Endothelial cell of umbilical vein (primary cell): ENCODE results near the gene ABCC1. TPM values are rescaled to one million over a fixed set of nuclear protein-coding genes. Genes with fewer than 3 reads are reported as not detected.

ENCODE experiments used
- BruUV-seq: library from RNA; stranded (reverse); fragments of 400-500 nt; replicated peaks from 2 replicates; lab custom pipeline; 2021; lab: Mats Ljungman, UMichigan
- CTCF ChIA-PET: fragments of 300-600, 350-600 bp; sonication (Branson Sonifier 250); formaldehyde crosslinking; loops from one replicate; lab custom pipeline; 2021; ENCODE audit warnings: antibody characterized with exemption, inconsistent platforms; lab: Charles Lee
- POLR2A ChIA-PET: fragments of 300-600, 350-600 bp; sonication (Branson Sonifier 250); formaldehyde crosslinking; loops from one replicate; lab custom pipeline; 2021; ENCODE audit warnings: antibody characterized with exemption, inconsistent platforms; lab: Charles Lee
- DNase-seq: peaks from one replicate; pipeline ENCODE4 v3.0.0-alpha.2; 2011; ENCODE audit warnings: low read depth, low spot score
- FAIRE-seq: peaks from 2 replicates; lab custom pipeline; 2011; peaks lifted over from hg19 to GRCh38; lab: Jason Lieb, UNC
- H2AFZ ChIP-seq: 2 replicates; pipeline ENCODE4 v1.6.0; 2012; ENCODE audit warnings: low read depth, low read length, control low read depth, inconsistent platforms
- H3K27ac ChIP-seq: 2 replicates; pipeline ENCODE4 v1.5.1; 2011; ENCODE audit warnings: low read depth, mild to moderate bottlenecking, control low read depth, low read length, moderate library complexity; ENCODE audit not compliant: insufficient read depth
- H3K27me3 ChIP-seq, 2 experiments: 2 replicates each; pipeline versions ENCODE4 v1.6.0 to v1.6.1; 2011; ENCODE audit warnings: low read length in 2 of 2, mixed read lengths in 1 of 2; ENCODE audit not compliant: control insufficient read depth in 2 of 2, insufficient read depth in 2 of 2
- H3K36me3 ChIP-seq, 2 experiments: 2 replicates in 1 of 2; 3 replicates in 1 of 2; pipeline ENCODE4 v1.5.1; 2011; ENCODE audit warnings: low read length in 2 of 2, mild to moderate bottlenecking in 1 of 2, moderate library complexity in 1 of 2; ENCODE audit not compliant: control insufficient read depth in 2 of 2, insufficient read depth in 2 of 2; ENCODE audit errors: extremely low read depth in 1 of 2
- H3K4me1 ChIP-seq: 3 replicates; pipeline ENCODE4 v1.5.1; 2011; ENCODE audit warnings: mild to moderate bottlenecking, low read length; ENCODE audit not compliant: control insufficient read depth, insufficient read depth; ENCODE audit errors: extremely low read depth
- H3K4me2 ChIP-seq: 2 replicates; pipeline ENCODE4 v1.6.1; 2011; ENCODE audit warnings: low read length, control low read depth, mixed read lengths; ENCODE audit not compliant: insufficient read depth
- H3K4me3 ChIP-seq, 3 experiments: fragments of 200-600 bp in 1 of 3; sonication (generic), shearing (Covaris generic) in 1 of 3; replicated peaks in 1 of 3; 2 replicates each; pipeline ENCODE4 v1.5.1; 2011 to 2016; ENCODE audit warnings: control low read depth in 3 of 3, low read length in 3 of 3, mild to moderate bottlenecking in 2 of 3, inconsistent platforms in 1 of 3, low read depth in 1 of 3, moderate library complexity in 1 of 3; ENCODE audit not compliant: insufficient read depth in 1 of 3
- H3K79me2 ChIP-seq: 2 replicates; pipeline ENCODE4 v1.6.0; 2012; ENCODE audit warnings: low read length, inconsistent platforms; ENCODE audit not compliant: control insufficient read depth, insufficient read depth
- H3K9ac ChIP-seq: replicated peaks from 2 replicates; pipeline ENCODE3; 2011; ENCODE audit warnings: low read length, control low read depth; ENCODE audit not compliant: insufficient read depth; ENCODE audit errors: extremely low read depth
- H3K9me1 ChIP-seq: replicated peaks from 3 replicates; pipeline ENCODE4 v1.6.0; 2011; ENCODE audit warnings: mild to moderate bottlenecking, low read length; ENCODE audit not compliant: control insufficient read depth, insufficient read depth; ENCODE audit errors: extremely low read depth
- H3K9me3 ChIP-seq: replicated peaks from 2 replicates; pipeline ENCODE4 v1.5.1; 2012; ENCODE audit warnings: low read length, inconsistent platforms; ENCODE audit not compliant: control insufficient read depth, insufficient read depth
- H4K20me1 ChIP-seq: replicated peaks from 2 replicates; pipeline ENCODE3; 2011; ENCODE audit warnings: mild to moderate bottlenecking, low read length; ENCODE audit not compliant: control insufficient read depth, insufficient read depth; ENCODE audit errors: extremely low read depth
- EZH2 ChIP-seq: IDR thresholded peaks from 2 replicates; pipeline ENCODE4 v1.6.1; 2012; ENCODE audit warnings: borderline replicate concordance, low read depth, mild to moderate bottlenecking, moderate library complexity, low read length, inconsistent platforms; ENCODE audit not compliant: severe bottlenecking
- FOS ChIP-seq: IDR thresholded peaks from 2 replicates; pipeline ENCODE4 v1.6.1; 2011; ENCODE audit warnings: mild to moderate bottlenecking, low read length, moderate library complexity, borderline replicate concordance; ENCODE audit not compliant: insufficient read depth
- GATA2 ChIP-seq: IDR thresholded peaks from 2 replicates; pipeline ENCODE4 v1.7.0; 2011; ENCODE audit warnings: low read depth, mild to moderate bottlenecking, moderate library complexity, mixed read lengths, low read length; ENCODE audit not compliant: insufficient read length, insufficient read depth
- JUN ChIP-seq: IDR thresholded peaks from 2 replicates; pipeline ENCODE4 v1.6.1; 2011; ENCODE audit warnings: borderline replicate concordance, low read depth; ENCODE audit not compliant: insufficient read length, insufficient read depth
- MYC ChIP-seq: IDR thresholded peaks from one replicate; pipeline ENCODE4 v1.6.1; 2011; ENCODE audit warnings: mild to moderate bottlenecking, low read depth, low read length
- POLR2A ChIP-seq: IDR thresholded peaks from 2 replicates; pipeline ENCODE4 v1.6.1; 2012; ENCODE audit warnings: low read depth, mild to moderate bottlenecking, control low read depth, low read length
- POLR2AphosphoS5 ChIP-seq: IDR thresholded peaks from 2 replicates; pipeline ENCODE4 v1.6.1; 2012; ENCODE audit warnings: low read depth, mild to moderate bottlenecking, control low read depth, low read length, moderate library complexity; ENCODE audit not compliant: insufficient read depth
- dilution Hi-C: fragments of 300-500 bp; cut with MboI; formaldehyde crosslinking; loops from one replicate; pipeline ENCODE4 v1.15.0; 2019; ENCODE audit warnings: low sequenced_read_pairs; ENCODE audit not compliant: extremely low pct_ligation_motif_present
- intact Hi-C: fragments of 100-400 bp; cut with micrococcal nuclease; formaldehyde crosslinking; loops from one replicate; pipeline ENCODE4 v1.10.0; 2022
- polyA plus RNA-seq, 4 experiments: library from polyadenylated mRNA; depleted of rRNA in 3 of 4; stranded (reverse) in 3 of 4; unstranded in 1 of 4; fragments of >200 nt; gene quantifications; 2 replicates each; pipeline versions ENCODE4 v1.2.1 to v1.2.3, GENCODE V29; 2011 to 2012; ENCODE audit warnings: missing spikeins in 1 of 4
- total RNA-seq: library from RNA; stranded (reverse); gene quantifications from 2 replicates; pipeline ENCODE4 v1.2.3, GENCODE V29; 2021
- TF ChIP-seq, protein P1 (sequence below): IDR thresholded peaks from 2 replicates; pipeline ENCODE4 v1.6.1; 2011; ENCODE audit not compliant: insufficient read depth, insufficient read length
- TF ChIP-seq, protein P2 (sequence below), 2 donors: IDR thresholded peaks; 1 replicate in 1 of 2; 2 replicates in 1 of 2; pipeline ENCODE4 v1.5.1; 2011; ENCODE audit warnings: low read length in 2 of 2, mild to moderate bottlenecking in 2 of 2, moderate library complexity in 2 of 2, control low read depth in 1 of 2, inconsistent platforms in 1 of 2, low read depth in 1 of 2; ENCODE audit not compliant: insufficient read depth in 1 of 2; ENCODE audit errors: extremely low read depth in 1 of 2

Gene ABCC1
- total and polyA plus RNA-seq, 2 donors (not counting 3 experiments of a cell fraction or from before 2014, with no cell fraction given): 46.1 to 89.2 TPM

DNA sequence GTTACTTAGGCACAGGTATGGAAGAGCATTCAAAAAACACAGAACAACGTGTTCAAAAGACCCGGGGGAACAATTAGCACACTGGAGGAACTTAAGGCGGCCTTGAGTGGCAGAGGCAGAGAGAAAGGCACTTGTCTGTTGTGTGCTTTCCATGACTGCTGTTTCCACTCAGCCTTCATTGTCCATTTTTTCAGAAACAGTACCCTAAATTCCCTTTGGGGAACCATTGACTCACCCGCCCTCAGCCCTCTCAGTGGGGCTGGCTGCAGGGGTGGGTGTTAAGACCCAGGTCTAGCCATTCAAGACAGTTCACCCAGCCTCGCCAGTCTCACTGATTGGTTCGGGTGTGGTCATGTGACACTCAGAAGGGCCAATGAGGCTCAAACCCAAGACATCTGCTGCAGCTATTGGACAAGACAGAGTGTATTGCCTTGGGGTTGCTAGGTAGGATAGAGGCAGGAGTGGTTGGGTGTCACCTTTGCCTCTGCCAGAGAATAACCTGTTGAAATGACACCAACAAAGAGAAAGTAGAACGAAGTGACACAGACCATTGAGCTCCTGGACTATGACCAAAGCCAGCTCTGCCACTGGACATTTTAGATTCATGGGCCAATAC is 41.4 kb upstream of the ABCC1 start:
- H3K9me1 ChIP-seq: no peaks in the 10 kb centered on the region
- no peak for TF ChIP-seq FOS
- no peak for TF ChIP-seq MYC
- TF ChIP-seq GATA2: no peak
- no peak for TF ChIP-seq EZH2
- no peak for TF ChIP-seq POLR2A
- no peak for TF ChIP-seq JUN
- TF ChIP-seq, protein P1, sequence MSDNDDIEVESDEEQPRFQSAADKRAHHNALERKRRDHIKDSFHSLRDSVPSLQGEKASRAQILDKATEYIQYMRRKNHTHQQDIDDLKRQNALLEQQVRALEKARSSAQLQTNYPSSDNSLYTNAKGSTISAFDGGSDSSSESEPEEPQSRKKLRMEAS: no peak
- TF ChIP-seq, protein P2, sequence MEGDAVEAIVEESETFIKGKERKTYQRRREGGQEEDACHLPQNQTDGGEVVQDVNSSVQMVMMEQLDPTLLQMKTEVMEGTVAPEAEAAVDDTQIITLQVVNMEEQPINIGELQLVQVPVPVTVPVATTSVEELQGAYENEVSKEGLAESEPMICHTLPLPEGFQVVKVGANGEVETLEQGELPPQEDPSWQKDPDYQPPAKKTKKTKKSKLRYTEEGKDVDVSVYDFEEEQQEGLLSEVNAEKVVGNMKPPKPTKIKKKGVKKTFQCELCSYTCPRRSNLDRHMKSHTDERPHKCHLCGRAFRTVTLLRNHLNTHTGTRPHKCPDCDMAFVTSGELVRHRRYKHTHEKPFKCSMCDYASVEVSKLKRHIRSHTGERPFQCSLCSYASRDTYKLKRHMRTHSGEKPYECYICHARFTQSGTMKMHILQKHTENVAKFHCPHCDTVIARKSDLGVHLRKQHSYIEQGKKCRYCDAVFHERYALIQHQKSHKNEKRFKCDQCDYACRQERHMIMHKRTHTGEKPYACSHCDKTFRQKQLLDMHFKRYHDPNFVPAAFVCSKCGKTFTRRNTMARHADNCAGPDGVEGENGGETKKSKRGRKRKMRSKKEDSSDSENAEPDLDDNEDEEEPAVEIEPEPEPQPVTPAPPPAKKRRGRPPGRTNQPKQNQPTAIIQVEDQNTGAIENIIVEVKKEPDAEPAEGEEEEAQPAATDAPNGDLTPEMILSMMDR (IDR thresholded peaks at IDR 0.05; ENCODE audit: extremely low read depth in 1 of 2, insufficient read depth in 1 of 2, low read depth in 1 of 2, low read length in 2 of 2): no peak
- no peak for TF ChIP-seq POLR2AphosphoS5
- H3K36me3 ChIP-seq: no peaks in the 10 kb centered on the region
- no peaks in the 10 kb centered on the region for H3K79me2 ChIP-seq
- H2AFZ ChIP-seq: no peak overlapping the region
- no peaks in the 10 kb centered on the region for H3K27me3 ChIP-seq
- CTCF ChIA-PET: no interaction called here
- no peak overlapping the region for H3K27ac ChIP-seq
- H3K9me3 ChIP-seq: no peaks in the 10 kb centered on the region
- H3K4me2 ChIP-seq: no peak overlapping the region
- intact Hi-C loops: no loop called here
- POLR2A ChIA-PET: interaction anchor here (0.7 kb wide), 1 partner anchor 79 kb away, joined by 5 read pairs; no protein-coding TSS in a partner anchor
- no peak overlapping the region for H3K9ac ChIP-seq
- DNase-seq (peak; percentile 38), FAIRE-seq (peak; percentile 12)
- dilution Hi-C loops: no loop called here
- H4K20me1 ChIP-seq: no peaks in the 10 kb centered on the region
- no TSS peak for BruUV-seq
- H3K4me3 ChIP-seq: no peak overlapping the region
- no peaks in the 10 kb centered on the region for H3K4me1 ChIP-seq
